GM12891 (cell line): ENCODE data around the gene TRIM13.
"Not testable (repeated sequence)": the region's sequence is repeated elsewhere in the genome, so short reads cannot be mapped to it uniquely, and the experiment has no call there.

Source experiments
- POLR2A ChIP-seq: IDR thresholded peaks from 2 replicates; pipeline ENCODE4 v1.6.1; 2011; ENCODE audit warnings: low read depth, low read length, control low read depth
- POLR2AphosphoS5 ChIP-seq: IDR thresholded peaks from 2 replicates; pipeline ENCODE4 v1.6.1; 2011; ENCODE audit warnings: low read depth, low read length, control low read depth
- POU2F2 ChIP-seq: IDR thresholded peaks from 2 replicates; pipeline ENCODE4 v1.6.1; 2011; ENCODE audit warnings: low read depth, mild to moderate bottlenecking, control low read depth, low read length, moderate library complexity
- TAF1 ChIP-seq: IDR thresholded peaks from 2 replicates; pipeline ENCODE4 v1.6.1; 2011; ENCODE audit warnings: low read depth, low read length, control low read depth

DNA sequence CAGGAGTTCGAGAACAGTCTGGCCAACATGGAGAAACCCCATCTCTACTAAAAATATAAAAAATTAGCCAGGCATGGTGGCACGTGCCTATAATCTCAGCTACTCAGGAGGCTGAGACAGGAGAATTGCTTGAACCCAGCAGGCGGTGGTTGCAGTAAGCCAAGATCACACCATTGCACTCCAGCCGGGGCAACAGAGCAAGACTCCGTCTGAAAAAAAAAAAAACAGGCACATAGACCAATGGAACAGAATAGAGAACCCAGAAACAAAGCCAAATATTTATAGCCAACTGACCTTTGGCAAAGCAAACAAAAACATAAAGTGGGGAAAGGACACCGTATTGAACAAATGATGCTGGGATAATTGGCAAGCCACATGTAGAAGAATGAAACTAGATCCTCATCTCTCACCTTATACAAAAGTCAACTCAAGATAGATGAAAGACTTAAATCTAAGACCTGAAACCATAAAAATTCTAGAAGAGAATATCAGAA is 48.0 kb upstream of the TRIM13 start:
- not testable (repeated sequence) for TF ChIP-seq POLR2A, POLR2AphosphoS5, TAF1, POU2F2
